Measurements from ENCODE around the gene STK38. TPM values are rescaled to one million over a fixed set of nuclear protein-coding genes. Genes with fewer than 3 reads are reported as not detected.

Gene STK38
- total RNA-seq, 5 donors from 2014 or later (not counting 1 experiment from before 2014, with no cell fraction given) = 90.3 to 164 (median 152) TPM

DNA sequence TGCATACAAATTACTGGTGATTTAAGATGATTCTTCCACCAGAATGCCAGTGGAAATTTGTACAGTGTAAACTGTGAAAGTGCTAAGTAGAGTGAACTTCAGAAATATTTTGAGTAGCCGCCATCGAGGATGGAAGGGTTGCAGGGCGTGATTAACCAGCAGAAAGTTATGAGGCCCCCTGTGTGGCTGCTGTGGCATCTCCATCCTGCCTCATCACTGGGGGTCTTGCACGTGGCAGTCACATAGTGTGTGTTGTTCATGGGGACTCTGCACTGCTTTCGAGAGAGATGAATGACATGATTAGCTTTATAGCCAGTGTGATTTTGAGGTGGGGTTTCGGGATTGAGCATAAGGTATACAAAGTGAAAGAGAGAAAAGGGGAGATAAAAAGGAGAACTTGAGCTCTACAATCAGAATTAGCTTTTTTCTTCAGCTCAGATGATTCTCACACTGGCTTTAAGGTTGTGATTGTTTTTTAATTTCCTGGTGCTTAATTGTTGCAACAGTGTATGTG, 78.1 kb downstream of the STK38 start:
- Histone ChIP-seq H3K36me3 (ENCODE audit: control insufficient read depth in 2 of 2, extremely low read depth in 1 of 2, insufficient read depth in 1 of 2, low read length in 1 of 2) (peaks cover 0 to 18% of the 10 kb centered on the region in 2 donors), H3K27me3 (replicated peaks in 1 of 2; ENCODE audit: control insufficient read depth in 2 of 2, extremely low read depth in 1 of 2, insufficient read depth in 2 of 2, low read length in 1 of 2) (no peaks in the 10 kb centered on the region), H3K4me3 (ENCODE audit: control insufficient read depth in 1 of 2, extremely low read depth in 1 of 2, low read length in 1 of 2) (no peak overlapping the region), H3K4me1 (ENCODE audit: control insufficient read depth in 1 of 2, extremely low read depth in 1 of 2, insufficient read depth in 2 of 2, low read length in 2 of 2) (no peaks in the 10 kb centered on the region), H3K27ac (ENCODE audit: low read length) (no peak overlapping the region), H3K9me3 (no peaks in the 10 kb centered on the region)
- ATAC-seq (replicated peaks in 1 of 4) (no peak), DNase-seq (no peak)
- Mint-ChIP-seq H3K9me3 (no peaks in the 10 kb centered on the region), H3K36me3 (peaks cover 32% of the 10 kb centered on the region), H3K27me3 (no peaks in the 10 kb centered on the region), H3K27ac (peak overlapping the region; percentile 25 to 67), H3K4me1 (peaks cover 15 to 27% (median 24%) of the 10 kb centered on the region in 3 donors), H3K4me3 (no peak overlapping the region)
- WGBS (ENCODE audit: insufficient coverage) = 90% methylated on average over 4 of the region's 6 CpGs
- CTCF ChIA-PET = interaction anchor here in 1 of 2 donors (0.6 kb wide), 1 partner anchor 474 kb away, joined by 4 read pairs; no protein-coding TSS in a partner anchor
- POLR2A ChIA-PET = interaction anchor here (0.6 kb wide), 2 partner anchors 99 to 553 kb away, joined by 3 read pairs; no protein-coding TSS in a partner anchor

DNA sequence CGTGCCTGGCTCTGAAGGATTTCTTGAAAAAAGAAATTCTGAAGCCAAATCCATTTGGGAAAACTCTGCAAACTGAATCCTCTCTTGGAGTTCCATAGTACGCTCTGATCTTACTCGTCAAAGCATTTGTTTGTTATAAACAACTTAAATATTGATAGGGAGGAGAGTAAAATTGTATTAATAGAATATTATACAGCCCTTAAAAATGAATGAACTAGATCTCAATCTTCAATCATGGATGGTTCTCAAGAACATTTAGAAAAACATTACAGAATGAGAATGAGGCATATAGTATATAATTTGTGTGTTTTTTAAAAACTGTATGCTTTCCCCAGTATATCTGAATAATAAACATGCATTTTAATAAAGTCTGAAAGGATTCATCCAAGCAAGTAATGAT, 79.7 kb downstream of the STK38 start:
- CTCF ChIA-PET = no interaction called here
- H3K27ac Mint-ChIP-seq = no peak overlapping the region
- no peak for DNase-seq
- Histone ChIP-seq H3K4me1 (ENCODE audit: control insufficient read depth in 1 of 2, extremely low read depth in 1 of 2, insufficient read depth in 2 of 2, low read length in 2 of 2) (no peaks in the 10 kb centered on the region), H3K27ac (ENCODE audit: low read length) (no peak overlapping the region), H3K9me3 (no peaks in the 10 kb centered on the region), H3K27me3 (replicated peaks in 1 of 2; ENCODE audit: control insufficient read depth in 2 of 2, extremely low read depth in 1 of 2, insufficient read depth in 2 of 2, low read length in 1 of 2) (no peaks in the 10 kb centered on the region), H3K36me3 (ENCODE audit: control insufficient read depth in 2 of 2, extremely low read depth in 1 of 2, insufficient read depth in 1 of 2, low read length in 1 of 2) (peaks cover 0 to 18% of the 10 kb centered on the region in 2 donors), H3K4me3 (ENCODE audit: control insufficient read depth in 1 of 2, extremely low read depth in 1 of 2, low read length in 1 of 2) (no peak overlapping the region)
- no peaks in the 10 kb centered on the region for H3K27me3 Mint-ChIP-seq
- no peak overlapping the region for H3K4me3 Mint-ChIP-seq
- no peak for ATAC-seq (replicated peaks in 1 of 4)
- H3K9me3 Mint-ChIP-seq = no peaks in the 10 kb centered on the region
- 100% methylated on average over 1 of the region's 3 CpGs for WGBS (ENCODE audit: insufficient coverage)
- POLR2A ChIA-PET = no interaction called here
- peaks cover 31 to 39% (median 36%) of the 10 kb centered on the region in 3 donors for H3K4me1 Mint-ChIP-seq
- peaks cover 33% of the 10 kb centered on the region for H3K36me3 Mint-ChIP-seq

DNA sequence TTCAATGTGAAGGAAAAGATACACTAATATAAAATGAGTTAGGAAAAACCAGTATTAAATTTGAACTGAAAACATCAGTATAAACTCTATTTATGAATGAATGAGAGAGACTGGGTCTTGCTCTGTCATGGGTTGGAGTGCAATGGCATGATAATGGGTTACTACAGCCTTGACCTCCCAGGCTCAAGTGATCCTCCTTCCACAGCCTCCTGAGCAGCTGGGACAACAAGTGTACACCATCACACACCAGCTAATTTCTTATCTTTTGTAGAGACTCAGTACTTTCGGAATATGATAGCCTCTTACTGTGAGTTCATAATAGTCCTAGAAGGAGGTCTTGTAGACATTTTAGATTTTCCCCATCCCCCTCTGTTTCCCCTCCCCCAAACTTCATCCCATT, 83.0 kb downstream of the STK38 start:
- POLR2A ChIA-PET = no interaction called here
- no peaks in the 10 kb centered on the region for H3K27me3 ChIP-seq (replicated peaks in 1 of 2; ENCODE audit: control insufficient read depth in 2 of 2, extremely low read depth in 1 of 2, insufficient read depth in 2 of 2, low read length in 1 of 2)
- Mint-ChIP-seq H3K36me3 (peaks cover 26% of the 10 kb centered on the region), H3K27ac (peak overlapping the region in 1 of 2 donors; percentile 39), H3K27me3 (no peaks in the 10 kb centered on the region), H3K4me3 (no peak overlapping the region), H3K9me3 (no peaks in the 10 kb centered on the region), H3K4me1 (peaks cover 46 to 56% (median 51%) of the 10 kb centered on the region in 3 donors)
- CTCF ChIA-PET = no interaction called here
- no peak overlapping the region for H3K4me3 ChIP-seq (ENCODE audit: control insufficient read depth in 1 of 2, extremely low read depth in 1 of 2, low read length in 1 of 2)
- peaks cover 2 to 3% of the 10 kb centered on the region in 2 experiments for H3K4me1 ChIP-seq (ENCODE audit: control insufficient read depth in 1 of 2, extremely low read depth in 1 of 2, insufficient read depth in 2 of 2, low read length in 2 of 2)
- H3K9me3 ChIP-seq = no peaks in the 10 kb centered on the region
- peaks cover 0 to 6% of the 10 kb centered on the region in 2 donors for H3K36me3 ChIP-seq (ENCODE audit: control insufficient read depth in 2 of 2, extremely low read depth in 1 of 2, insufficient read depth in 1 of 2, low read length in 1 of 2)
- ATAC-seq (replicated peaks in 1 of 4) (no peak), DNase-seq (no peak)
- no peak overlapping the region for H3K27ac ChIP-seq (ENCODE audit: low read length)
- no CpG with 5 or more reads among the region's 1 CpG for WGBS (ENCODE audit: insufficient coverage)

DNA sequence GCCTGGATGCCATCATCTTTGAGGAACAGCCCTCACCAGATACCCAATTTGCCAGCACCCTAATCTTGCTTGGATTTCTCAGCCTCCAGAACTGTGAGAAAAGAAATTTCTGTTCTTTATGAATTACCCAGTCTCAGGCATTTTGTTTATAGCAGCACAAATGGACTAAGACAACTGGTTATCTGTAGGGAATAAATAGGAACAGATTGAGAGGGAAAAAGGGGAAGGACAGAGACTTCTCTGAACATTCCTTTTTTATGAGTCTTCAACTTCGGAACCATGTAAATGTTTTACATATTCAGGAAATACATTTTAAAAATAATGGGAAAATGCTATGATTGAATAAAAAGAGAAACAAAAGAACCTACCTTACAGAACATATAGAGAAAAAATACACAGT, 83.6 kb downstream of the STK38 start:
- ChIA-PET POLR2A (interaction anchor here in 1 of 2 donors (0.6 kb wide), 1 partner anchor 16 kb away, joined by 3 read pairs; no protein-coding TSS in a partner anchor), CTCF (no interaction called here)
- Histone ChIP-seq H3K9me3 (no peaks in the 10 kb centered on the region), H3K27ac (ENCODE audit: low read length) (no peak overlapping the region), H3K27me3 (replicated peaks in 1 of 2; ENCODE audit: control insufficient read depth in 2 of 2, extremely low read depth in 1 of 2, insufficient read depth in 2 of 2, low read length in 1 of 2) (no peaks in the 10 kb centered on the region), H3K4me1 (ENCODE audit: control insufficient read depth in 1 of 2, extremely low read depth in 1 of 2, insufficient read depth in 2 of 2, low read length in 2 of 2) (peaks cover 2 to 8% of the 10 kb centered on the region in 2 experiments), H3K36me3 (ENCODE audit: control insufficient read depth in 2 of 2, extremely low read depth in 1 of 2, insufficient read depth in 1 of 2, low read length in 1 of 2) (peaks cover 0 to 6% of the 10 kb centered on the region in 2 donors), H3K4me3 (ENCODE audit: control insufficient read depth in 1 of 2, extremely low read depth in 1 of 2, low read length in 1 of 2) (no peak overlapping the region)
- WGBS (ENCODE audit: insufficient coverage) = no CpG with 5 or more reads among the region's 1 CpG
- Mint-ChIP-seq H3K36me3 (peaks cover 26% of the 10 kb centered on the region), H3K27ac (no peak overlapping the region), H3K4me3 (no peak overlapping the region), H3K9me3 (no peaks in the 10 kb centered on the region), H3K4me1 (peaks cover 43 to 52% (median 47%) of the 10 kb centered on the region in 3 donors), H3K27me3 (no peaks in the 10 kb centered on the region)
- no peak for ATAC-seq (replicated peaks in 1 of 4)
- DNase-seq = no peak

DNA sequence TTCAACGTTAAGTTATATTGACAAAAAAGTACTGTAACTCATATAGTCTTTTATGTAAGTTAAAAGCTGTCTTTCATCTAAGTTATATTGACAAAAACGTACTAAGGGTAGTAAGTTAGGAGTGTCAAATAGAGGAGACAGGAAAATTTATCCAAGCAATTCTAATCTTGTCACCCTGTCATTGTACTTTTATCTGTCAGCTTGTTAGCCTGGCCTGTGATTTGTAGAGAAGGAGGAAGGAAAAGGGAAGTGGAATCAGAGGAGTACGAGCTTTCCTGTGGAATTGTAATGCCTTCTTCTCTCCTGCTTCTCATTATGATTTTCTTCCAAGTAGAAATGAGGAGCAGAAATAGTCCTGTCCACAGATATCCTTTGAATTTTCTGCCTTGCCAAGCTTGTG, 85.6 kb downstream of the STK38 start:
- ChIA-PET CTCF (interaction anchor here in 1 of 2 donors (0.7 to 1.2 kb wide), 3 partner anchors 16 to 154 kb away, joined by 3 to 4 read pairs (median 3); no protein-coding TSS in a partner anchor), POLR2A (interaction anchor here (0.5 to 1.0 kb wide), 3 partner anchors 9 to 43 kb away, joined by 3 to 18 read pairs (median 10); no protein-coding TSS in a partner anchor)
- H3K27ac Mint-ChIP-seq = peak overlapping the region in 1 of 2 donors; percentile 11
- Histone ChIP-seq H3K27me3 (replicated peaks in 1 of 2; ENCODE audit: control insufficient read depth in 2 of 2, extremely low read depth in 1 of 2, insufficient read depth in 2 of 2, low read length in 1 of 2) (no peaks in the 10 kb centered on the region), H3K27ac (ENCODE audit: low read length) (no peak overlapping the region), H3K4me3 (ENCODE audit: control insufficient read depth in 1 of 2, extremely low read depth in 1 of 2, low read length in 1 of 2) (no peak overlapping the region), H3K36me3 (ENCODE audit: control insufficient read depth in 2 of 2, extremely low read depth in 1 of 2, insufficient read depth in 1 of 2, low read length in 1 of 2) (peaks cover 0 to 4% of the 10 kb centered on the region in 2 donors), H3K4me1 (ENCODE audit: control insufficient read depth in 1 of 2, extremely low read depth in 1 of 2, insufficient read depth in 2 of 2, low read length in 2 of 2) (peaks cover 2 to 8% of the 10 kb centered on the region in 2 experiments), H3K9me3 (no peaks in the 10 kb centered on the region)
- WGBS (ENCODE audit: insufficient coverage) = no CpG with 5 or more reads among the region's 3 CpGs
- no peak for ATAC-seq (replicated peaks in 1 of 4)
- H3K4me3 Mint-ChIP-seq = no peak overlapping the region
- no peaks in the 10 kb centered on the region for H3K9me3 Mint-ChIP-seq
- peaks cover 25% of the 10 kb centered on the region for H3K36me3 Mint-ChIP-seq
- no peak for DNase-seq
- H3K4me1 Mint-ChIP-seq = peaks cover 51 to 56% (median 56%) of the 10 kb centered on the region in 3 donors
- H3K27me3 Mint-ChIP-seq = no peaks in the 10 kb centered on the region

DNA sequence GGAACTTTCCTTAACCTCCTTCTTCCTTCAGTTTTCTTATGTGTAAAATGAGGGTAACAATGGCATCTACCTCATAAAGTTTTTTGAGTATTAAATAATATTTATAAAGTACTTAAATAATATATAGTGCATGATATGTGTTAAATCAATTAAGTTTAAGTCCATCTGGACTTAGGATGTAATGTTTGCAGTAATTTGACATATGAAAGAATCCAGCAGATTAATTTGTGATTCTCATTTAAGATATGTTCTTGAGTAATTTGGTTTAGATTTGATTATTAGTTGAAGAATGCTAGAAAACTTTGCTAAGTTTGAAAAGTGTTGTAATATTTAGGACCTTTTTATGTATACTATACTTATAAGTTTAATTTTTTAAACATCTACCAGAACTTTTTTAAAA, 86.4 kb downstream of the STK38 start:
- peaks cover 0 to 3% of the 10 kb centered on the region in 2 donors for H3K36me3 ChIP-seq (ENCODE audit: control insufficient read depth in 2 of 2, extremely low read depth in 1 of 2, insufficient read depth in 1 of 2, low read length in 1 of 2)
- Mint-ChIP-seq H3K9me3 (no peaks in the 10 kb centered on the region), H3K27me3 (no peaks in the 10 kb centered on the region), H3K4me3 (no peak overlapping the region), H3K27ac (no peak overlapping the region), H3K36me3 (peaks cover 21% of the 10 kb centered on the region), H3K4me1 (peaks cover 54 to 57% (median 56%) of the 10 kb centered on the region in 3 donors)
- H3K4me1 ChIP-seq (ENCODE audit: control insufficient read depth in 1 of 2, extremely low read depth in 1 of 2, insufficient read depth in 2 of 2, low read length in 2 of 2) = peaks cover 2 to 8% of the 10 kb centered on the region in 2 experiments
- ATAC-seq (replicated peaks in 1 of 4) = no peak
- no peak overlapping the region for H3K27ac ChIP-seq (ENCODE audit: low read length)
- H3K27me3 ChIP-seq (replicated peaks in 1 of 2; ENCODE audit: control insufficient read depth in 2 of 2, extremely low read depth in 1 of 2, insufficient read depth in 2 of 2, low read length in 1 of 2) = no peaks in the 10 kb centered on the region
- no peaks in the 10 kb centered on the region for H3K9me3 ChIP-seq
- H3K4me3 ChIP-seq (ENCODE audit: control insufficient read depth in 1 of 2, extremely low read depth in 1 of 2, low read length in 1 of 2) = no peak overlapping the region
- no peak for DNase-seq
- CTCF ChIA-PET = interaction anchor here in 1 of 2 donors (0.7 to 1.2 kb wide), 2 partner anchors 17 to 154 kb away, joined by 3 to 4 read pairs; no protein-coding TSS in a partner anchor
- POLR2A ChIA-PET = interaction anchor here in 1 of 2 donors (1.0 kb wide), 1 partner anchor 8 kb away, joined by 10 read pairs; no protein-coding TSS in a partner anchor

Data from T-cell (primary cell).